Stimulated activated CD4-positive, alpha-beta T cell treated with anti-CD3 and anti-CD28 coated beads, Interleukin-15, amount 100 ng/mL, for 24 hours (primary cell): ENCODE results near the gene FPR2.
A peak's percentile ranks its signal among the peaks of the same experiment; 100 is the strongest.
"Not testable (repeated sequence)": the region's sequence is repeated elsewhere in the genome, so short reads cannot be mapped to it uniquely, and the experiment has no call there.

Experiments
- DNase-seq: peaks from one replicate; pipeline ENCODE4 v3.0.0-alpha.2; 2020

Gene FPR2

DNA sequence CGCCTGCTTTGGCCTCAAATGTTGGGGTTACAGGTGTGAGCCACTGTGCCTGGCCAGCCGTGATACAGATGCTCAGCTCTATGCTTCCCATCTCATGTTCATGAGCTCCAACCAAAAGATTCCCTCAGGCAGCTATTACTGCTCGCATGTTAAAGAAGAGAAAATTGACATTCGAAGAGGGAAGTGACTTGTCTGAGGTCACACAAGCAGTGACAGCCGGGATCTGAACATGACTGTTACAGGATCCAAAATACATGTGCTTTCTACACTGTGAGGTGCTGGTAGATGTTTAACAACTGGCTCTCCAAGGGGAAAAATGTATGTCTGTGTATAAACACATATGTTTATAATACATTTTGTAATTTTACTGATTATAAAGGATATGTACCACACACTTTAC lies 20.6 kb upstream of the FPR2 start:
- DNase-seq = no peak

DNA sequence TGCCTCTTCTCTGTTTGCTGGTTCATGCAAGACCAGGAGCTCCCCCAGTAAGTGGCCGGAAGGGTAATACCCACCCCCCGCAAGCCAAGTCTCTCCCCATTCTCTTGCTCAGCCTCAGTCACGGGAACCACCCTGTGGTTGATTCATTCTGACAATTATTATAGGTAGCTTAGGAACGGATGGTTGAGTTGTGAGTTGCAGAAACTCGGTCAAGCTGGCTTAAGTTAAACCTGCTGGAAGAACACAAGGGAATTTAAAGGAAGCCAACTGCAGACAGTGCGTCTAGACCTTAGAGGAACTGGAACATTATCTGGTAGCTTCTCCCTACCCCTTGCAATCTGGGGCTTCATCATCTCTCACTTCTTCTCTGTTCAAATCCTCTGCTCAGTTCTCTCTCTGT lies 18.2 kb upstream of the FPR2 start:
- no peak for DNase-seq

DNA sequence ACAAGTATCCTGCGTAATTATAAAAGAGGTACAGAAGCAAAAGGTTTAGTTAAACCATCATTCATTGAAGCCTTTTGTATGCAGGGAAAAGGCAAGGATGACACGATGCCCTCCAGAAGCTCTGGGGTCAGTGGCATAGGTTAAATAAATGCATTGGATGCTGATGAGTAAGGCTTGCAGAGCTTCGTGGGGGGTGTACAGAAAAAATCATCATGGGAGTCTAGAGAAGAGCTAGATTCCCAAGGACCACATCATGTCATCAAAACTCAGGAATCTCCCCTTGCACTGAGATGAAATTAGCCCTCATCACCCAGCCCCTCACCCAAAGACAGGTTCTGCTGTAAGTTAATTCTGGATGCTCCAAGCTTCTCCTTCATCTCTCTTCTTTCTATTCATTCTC lies 17.6 kb upstream of the FPR2 start:
- DNase-seq = no peak

DNA sequence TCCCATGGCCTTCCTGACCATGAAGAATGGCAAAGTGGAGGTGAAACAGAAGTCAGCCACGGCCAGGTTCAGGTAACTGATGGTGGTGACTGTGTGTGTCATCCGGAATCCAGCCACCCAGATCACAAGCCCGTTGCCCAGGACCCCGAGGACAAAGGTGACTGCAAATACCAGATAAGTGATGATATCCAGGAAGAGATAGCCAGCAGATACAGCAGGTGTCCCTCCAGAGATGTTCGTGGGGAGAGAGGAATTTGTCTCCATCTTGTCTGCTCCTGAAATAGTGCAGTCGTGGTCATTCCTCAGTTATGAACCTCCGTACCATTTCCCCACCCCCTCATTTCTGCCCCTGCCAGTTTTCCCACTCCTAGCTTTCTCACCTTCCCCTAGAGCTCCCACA lies 14.2 kb upstream of the FPR2 start:
- DNase-seq = no peak

DNA sequence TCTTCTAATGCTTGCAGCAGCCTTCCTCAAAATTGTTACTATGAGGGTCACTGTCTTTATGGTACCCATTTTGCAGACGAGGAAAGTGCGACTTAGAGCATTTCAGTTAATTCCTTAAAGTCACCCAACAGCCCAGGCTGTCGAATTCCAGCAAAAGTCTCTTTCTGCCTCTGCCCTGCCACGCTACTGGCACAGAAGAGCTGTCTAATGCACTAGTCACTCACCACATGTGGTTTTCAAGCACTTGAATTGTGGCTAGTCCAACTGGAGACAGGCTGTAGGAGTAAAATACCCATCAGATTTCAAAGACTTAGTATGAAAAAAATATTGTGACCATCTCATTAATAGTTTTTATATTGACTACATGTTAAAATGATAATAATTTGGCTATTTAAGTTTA lies 11.0 kb upstream of the FPR2 start:
- no peak for DNase-seq

DNA sequence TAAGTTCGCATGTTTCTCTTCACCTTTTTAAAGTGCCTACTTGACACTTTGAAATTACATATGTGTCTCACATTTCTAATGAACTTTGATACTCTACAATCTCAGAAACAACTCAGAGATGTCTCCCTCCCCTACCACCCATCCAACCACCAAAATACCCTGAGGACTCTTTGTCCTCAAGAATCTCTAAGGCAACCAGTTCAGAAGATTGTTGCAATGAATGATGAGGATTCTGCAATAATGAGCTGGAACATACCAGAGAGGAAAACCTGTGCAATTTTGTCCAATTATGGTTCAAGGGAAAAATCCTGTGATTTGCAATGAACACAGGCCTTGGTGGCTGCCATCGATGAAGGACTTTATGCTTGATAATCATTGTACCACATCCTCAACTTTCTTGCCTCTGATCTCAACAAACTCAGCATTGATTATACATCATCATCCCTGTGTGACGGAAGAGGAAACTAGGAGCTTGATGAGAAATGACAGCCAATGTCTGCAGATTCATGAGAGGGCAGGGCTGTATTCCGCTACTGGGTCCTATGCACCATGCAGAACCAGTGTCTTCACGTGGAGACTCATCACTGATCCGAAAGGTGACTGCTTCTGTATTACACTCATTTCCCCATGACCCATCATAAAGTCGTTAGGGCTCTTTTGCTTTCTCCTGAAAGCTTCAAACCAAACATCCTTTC lies 10.4 kb upstream of the FPR2 start:
- DNase-seq = no peak

DNA sequence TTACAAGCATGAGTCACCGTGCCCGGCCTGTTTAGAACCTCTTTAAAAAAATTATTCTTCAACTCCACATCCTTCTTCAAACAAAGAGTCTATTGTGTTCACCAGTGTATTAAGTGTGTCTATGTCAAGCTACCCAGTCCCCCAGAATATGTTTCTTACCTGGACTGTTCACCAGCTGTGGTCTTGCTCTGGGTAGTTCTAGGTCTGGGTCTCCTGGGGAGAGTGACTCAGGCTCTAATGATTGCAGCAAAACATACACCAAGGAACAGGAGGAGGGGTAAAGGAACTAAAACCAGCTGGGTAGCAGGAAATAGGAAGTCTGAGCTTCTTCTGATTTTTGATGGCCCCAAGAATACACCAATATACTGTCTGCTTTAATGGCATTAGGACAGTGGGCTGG lies 9.3 kb upstream of the FPR2 start, which contains the start of gene FPR1:
Gene FPR1 (minus strand): TSS at position 224 of the 400 bp plus-strand sequence. CDS start 4,884 bp downstream, outside the sequence.
- DNase-seq = no peak

DNA sequence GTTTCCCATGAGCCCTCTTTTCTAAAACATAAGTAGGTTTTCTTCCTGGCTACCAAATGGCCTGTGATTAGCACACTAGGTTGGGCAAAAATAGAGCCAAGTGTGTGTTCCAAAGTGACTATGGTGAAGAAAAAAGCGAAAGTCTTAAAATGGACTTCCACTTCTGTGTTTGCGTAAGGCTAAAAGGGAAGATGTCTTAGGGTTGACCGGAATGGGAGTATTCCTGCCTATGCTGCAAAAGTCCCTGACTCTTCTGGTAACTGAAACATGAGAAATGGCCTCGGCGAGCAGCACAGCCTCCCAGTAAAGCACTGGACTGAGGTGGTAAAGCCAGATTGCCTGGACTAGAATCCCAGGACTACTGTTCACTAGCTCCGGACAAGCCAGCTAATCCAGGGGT lies 6.9 kb upstream of the FPR2 start:
- DNase-seq = no peak

DNA sequence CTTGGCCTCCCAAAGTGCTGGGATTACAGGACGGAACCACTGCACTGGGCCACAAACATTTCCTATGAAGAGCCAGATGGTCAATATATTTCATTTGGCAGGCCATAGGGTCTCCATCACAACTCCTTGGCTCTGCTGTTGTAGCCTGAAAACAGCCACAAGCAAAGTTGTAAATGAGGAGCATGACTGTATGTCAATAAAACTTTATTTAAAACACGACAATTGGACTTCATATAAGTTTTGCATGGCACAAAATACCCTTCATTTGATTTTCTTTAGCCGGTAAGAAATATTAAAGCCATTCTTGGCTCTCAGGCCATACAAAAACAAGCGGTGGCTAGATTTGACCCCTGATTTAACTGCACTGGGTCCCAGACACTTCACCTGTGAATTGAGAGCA lies 6.2 kb upstream of the FPR2 start:
- no peak for DNase-seq

DNA sequence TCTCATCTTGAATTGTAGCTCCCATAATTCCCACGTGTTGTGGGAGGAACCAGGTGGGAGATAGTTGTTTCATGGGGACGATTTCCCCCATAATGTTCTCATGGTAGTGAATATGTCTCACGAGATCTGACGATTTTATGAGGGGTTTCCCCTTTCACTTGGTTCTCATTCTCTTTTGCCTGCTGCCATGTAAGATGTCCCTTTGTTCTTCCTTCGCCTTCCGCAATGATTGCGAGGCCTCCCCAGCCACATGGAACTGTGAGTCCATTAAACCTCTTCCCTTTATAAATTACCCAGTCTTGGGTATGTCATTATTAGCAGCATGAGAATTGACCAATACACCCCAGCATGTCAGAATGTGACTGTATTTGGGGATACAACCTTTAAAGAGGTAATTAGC lies 5.4 kb upstream of the FPR2 start:
- DNase-seq = no peak

DNA sequence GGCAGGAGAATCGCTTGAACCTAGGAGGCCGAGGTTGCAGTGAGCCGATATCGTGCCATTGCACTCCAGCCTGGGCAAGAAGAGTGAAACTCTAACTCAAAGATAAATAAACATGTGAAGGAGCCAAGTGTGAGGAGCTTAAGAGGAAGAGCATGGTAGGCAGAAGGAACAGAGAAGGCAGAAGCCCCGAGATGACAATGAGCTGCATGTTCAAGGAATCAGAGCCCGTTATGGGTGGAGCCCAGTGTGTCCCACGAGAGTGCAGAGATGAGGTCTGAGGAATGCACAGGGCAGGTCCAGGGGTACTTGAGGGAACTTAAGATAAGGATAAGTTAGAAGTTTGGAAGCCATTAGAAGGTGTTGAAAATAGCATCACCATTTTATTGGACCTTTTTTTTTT lies 716 bp downstream of the FPR2 start:
- DNase-seq = no peak

DNA sequence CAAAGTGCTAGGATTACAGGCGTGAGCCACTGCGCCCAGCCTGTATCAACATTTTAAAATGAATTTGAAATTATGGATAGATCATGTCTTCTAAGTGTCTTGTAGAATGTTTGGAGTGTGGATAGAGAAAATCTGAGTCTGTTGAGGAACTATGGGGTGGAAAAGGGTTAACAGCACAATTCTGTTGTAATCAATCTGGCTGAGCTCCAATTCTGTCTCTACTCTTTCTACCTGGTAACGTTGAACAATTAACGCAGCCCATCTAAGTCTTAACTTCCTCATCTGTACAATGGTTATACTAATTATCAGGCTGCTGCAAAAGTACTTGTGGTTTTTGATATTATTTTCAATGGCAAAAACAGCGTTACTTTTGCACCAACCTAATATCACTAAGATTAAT lies 4.1 kb downstream of the FPR2 start:
- DNase-seq = no peak

DNA sequence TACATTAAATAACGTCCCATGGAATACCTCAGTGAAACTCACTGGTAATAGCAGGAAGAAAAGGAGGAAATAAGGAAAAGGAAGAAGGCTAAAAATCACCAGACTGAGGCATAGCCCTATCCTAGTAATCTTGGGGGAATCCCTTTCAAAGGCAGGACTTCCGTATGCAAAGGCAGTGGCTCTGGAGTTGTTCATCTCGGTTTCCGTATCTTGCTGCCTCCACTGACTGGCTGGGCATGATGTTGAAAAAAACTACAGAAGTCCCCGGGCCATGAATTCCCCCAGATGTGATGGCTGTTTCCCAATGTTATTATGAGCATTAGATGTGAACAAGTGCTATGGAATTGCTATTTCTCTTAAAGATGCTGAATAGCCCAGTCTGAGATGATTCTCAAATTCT lies 5.5 kb downstream of the FPR2 start:
- DNase-seq = no peak

DNA sequence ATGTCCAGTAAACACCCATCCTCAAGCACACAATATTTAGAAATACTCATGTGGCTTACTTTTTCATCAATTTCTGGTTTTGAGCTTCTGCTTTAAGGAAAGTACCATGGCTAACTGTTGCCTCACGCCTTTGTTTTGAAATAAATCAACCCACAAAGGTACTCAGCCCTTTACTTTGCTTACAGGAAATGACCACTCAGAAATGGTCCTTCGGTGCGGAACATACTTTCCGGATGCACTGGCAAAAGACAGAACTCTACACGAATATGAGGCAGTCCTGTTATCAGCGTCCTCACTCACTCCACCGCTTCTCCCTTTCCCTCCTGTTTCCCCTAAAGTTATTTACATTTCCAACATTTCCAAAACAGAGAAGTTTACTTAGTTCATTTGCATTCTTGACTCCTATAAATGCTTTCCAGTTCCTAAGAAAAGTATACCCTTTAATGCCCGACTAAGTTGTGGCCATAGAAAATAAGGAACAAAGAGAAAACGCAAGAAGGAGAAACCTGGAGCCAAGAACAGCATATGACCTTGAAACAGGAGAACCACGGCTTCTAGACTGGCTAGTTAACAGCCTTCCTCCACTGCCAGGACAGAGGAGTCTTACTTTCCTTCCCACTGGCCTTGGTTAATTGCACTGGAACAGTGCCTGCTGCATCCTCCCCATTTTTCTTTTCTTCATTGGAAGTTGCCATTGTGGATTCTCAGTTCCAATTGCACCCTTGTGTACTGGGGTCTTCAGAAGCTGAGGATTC lies 10.6 kb downstream of the FPR2 start:
- DNase-seq = no peak

DNA sequence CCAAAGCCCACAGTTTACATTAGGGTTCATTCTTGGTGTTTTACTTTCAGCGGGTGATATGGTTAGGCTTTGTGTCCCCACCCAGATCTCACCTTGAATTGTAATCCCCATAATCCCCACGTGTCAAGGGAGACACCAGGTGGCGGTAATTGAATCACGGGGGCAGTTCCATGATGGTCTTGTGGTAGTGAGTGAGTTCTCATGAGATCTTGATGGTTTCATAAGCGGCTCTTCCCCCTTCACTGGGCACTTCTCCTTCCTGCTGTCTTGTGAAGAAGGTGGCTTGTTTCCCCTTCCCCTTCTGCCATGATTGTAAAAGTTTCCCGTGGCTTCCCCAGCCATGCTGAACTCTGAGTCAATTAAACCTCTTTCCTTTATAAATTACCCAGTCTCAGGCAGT lies 12.0 kb downstream of the FPR2 start:
- DNase-seq = no peak

DNA sequence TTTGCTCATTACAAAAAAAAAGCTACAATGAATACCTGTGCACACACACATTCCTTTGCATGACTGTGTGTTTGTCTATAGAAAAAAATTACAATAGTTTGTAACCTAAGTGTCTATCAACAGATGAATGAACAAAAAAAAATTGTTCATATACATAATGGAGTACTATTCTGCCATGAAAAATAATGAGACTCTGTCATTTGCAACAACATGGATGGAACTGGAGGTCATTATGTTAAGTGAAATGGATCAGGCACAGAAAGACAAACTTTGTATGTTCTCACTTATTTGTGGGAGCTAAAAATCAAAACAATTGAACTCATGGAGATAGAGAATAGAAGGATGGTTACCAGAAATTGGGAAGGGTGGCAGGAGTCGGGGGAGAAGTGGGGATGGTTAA lies 15.6 kb downstream of the FPR2 start:
- DNase-seq = not testable (repeated sequence)

DNA sequence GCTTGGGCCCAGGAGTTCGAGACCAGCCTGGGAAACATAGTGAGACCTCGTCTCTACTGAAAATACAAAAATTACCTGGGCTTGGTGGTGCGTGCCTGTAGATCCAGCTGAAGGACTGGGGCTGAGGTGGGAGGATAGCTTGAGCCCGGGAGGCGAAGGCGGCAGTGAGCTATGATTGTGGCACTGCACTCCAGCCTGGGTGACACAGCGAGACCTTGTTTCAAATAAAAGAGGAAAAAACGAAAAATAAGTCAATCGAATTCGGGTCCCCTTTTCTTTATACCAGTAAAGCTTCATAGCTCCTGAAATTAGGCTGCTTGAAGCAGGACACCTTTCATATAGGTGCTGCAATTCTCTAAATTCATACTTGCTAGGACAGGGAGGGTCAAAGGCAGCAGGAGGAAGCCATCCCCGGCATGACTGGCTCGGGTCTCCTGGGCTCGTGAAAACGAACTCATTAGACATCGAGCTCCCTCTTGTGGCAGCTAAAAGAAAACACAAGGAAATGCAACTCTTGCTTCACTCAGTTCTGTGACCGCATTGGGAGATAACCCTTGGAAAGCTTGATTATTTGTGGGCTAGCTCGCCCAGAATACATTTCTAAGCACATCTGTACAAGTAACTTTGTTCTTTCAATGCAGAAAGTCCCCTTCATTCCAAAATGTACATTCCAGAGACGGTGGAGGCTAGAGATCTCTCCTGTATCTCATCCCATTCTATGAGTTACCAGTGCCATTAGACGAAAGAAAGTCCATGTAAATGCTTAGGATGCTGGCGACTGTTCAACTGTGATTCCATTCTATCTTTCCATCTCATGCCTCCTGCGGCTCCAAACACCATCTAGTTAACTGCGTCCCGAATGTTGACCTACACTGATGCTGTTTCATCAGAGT lies 16.8 kb downstream of the FPR2 start:
- DNase-seq = peak; percentile 51

DNA sequence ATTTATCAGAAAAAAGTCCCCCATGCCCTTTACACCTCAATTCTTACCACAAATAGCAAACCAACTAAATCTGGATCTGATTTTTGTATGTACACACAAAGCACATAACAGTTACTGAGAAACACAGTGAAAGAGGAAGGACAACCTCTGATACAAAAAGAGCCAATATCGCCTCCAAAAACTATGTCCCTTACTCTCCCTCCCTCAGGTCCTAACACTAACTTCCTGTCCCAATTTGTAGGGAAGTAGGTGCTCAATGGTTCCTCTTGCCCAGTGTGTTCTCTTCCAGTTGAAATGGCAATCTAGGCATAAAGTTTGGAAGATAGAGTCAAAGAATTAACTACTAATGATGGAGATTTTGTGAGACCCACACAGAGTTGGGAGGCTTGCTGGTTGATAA lies 18.2 kb downstream of the FPR2 start:
- no peak for DNase-seq

DNA sequence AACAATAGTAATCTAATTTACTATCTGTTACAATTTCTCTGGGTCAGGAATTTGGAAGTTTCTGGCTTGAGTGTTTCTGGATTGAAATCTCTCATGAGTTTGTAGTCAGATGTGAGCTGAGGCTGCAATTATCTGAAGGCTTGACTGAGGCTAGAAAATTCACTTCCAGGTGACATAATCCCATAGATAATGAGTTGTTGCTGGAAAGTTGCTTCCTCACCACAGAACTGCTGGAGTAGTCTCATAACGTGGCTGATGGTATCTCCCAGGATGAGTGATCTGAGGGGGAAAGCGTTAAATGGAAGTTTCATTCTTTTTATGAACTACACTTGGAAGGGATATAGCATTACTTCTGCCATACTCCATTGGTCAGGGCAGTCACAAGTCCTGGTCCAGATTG lies 18.7 kb downstream of the FPR2 start:
- DNase-seq = no peak

DNA sequence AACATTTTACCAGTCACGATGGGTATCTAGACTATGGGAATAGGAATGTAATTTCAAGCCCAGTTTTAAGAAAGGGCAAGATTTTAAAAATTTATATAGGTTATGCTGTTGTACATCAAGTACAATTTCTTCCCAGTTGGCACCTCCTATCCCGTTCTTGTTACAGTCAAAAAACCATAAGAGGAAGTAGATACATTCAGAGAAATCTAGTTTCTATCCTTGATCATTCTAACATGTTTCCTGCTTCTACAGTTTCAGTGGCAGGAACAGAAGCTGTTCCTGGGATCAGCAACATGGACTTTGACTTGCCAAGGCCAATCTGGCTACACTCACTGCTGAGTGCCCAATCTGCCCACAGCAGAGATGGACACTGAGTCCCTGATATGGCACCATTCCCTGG lies 19.3 kb downstream of the FPR2 start:
- no peak for DNase-seq

DNA sequence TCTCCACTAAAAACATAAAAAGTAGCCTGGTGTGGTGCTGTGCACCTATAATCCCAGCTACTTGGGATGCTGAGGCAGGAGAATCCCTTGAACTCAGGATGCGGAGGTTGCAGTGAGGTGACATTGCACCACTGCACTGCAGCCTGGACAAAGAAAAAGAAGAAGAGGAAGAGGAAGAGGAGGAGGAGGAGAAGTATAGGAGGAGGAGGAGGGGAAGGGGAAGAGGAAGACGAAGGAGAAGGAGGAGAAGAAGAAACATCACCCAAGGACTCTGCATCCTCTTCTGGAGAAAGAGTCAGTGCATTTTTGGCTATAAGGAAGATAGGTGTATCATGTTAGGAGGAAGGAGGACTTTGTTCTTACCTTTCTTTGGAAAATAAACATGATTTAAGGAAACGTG lies 21.0 kb downstream of the FPR2 start:
- DNase-seq = no peak

DNA sequence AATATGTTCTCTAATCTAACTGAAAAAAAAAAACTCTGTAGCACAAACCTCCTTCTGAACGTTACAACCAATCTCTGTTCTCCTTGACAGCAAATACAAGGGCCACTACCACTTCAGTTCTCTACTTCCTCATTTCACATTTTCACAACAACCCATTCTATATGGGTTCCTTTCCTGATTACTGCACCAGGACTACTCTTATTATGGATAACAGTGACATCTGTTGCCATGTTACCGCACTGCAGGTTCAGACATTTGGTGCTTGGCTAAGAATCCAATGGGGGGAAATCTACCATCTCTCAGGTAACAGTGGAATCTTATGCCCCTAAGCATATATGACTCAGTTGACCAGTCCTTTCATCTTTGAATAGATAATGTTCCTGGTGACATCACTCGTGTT lies 22.4 kb downstream of the FPR2 start:
- DNase-seq = peak; percentile 5

DNA sequence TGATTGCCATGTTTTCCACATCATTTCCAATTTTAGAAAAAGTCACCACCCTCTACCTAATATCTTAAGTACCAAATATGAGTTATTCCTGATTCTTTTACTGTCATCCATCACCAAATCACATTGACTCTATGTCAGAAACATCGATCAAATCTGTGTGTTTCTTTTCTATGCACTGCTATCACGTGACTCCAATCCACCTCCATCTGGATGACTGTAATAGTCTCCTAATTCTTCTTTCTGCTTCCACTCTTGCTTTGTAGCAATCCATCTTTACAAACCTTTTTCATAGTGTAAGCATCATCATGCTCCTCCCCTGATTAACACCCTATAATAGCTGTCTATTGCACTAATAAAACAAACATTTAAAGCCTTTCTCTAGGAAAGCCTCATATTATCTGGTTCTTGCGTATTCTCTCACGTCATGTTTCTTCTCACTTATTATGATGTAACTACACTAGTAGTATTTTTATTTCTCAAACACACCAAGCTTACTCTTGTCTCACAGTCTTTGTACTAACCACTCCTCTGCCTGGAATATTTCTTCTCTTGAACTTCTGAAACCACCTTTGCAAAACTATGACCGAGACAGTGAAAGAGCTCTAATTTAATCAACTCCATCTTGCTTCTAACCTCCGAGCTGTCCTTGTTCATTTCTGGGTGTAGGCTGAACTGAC lies 23.3 kb downstream of the FPR2 start:
- no peak for DNase-seq
